Left renal pelvis (tissue), 4 donors: ENCODE data around the gene SRSF5. TPM values are rescaled to one million over a fixed set of nuclear protein-coding genes. Genes with fewer than 3 reads are reported as not detected.
"Not testable (repeated sequence)": the region's sequence is repeated elsewhere in the genome, so short reads cannot be mapped to it uniquely, and the experiment has no call there.

Experiments used
- DNase-seq, 4 donors: peaks; one replicate each; pipeline ENCODE4 v3.0.0-alpha.2; 2013; ENCODE audit warnings: low read depth in 4 of 4, low spot score in 3 of 4
- polyA plus RNA-seq, 4 donors: library from polyadenylated mRNA; unstranded; fragments of 120-200 nt; gene quantifications; one replicate each; pipeline ENCODE4 v1.2.1, GENCODE V29; 2013; ENCODE audit not compliant: insufficient read length in 4 of 4

The SRSF5 gene
- polyA plus RNA-seq = 100 to 1,000 TPM; 490 to 755 (median 616) TPM

GRCh38 chr14:69766984-69767368, at the start of gene SRSF5:
Gene SRSF5, plus strand, starts transcription at chr14:69767142. Its CDS starts 1,015 bp downstream, at chr14:69768157.
- DNase-seq = peak; percentile 92 to 94 (median 94)

GRCh38 chr14:69718614-69719013, 48.3 kb upstream of the SRSF5 start:
- not testable (repeated sequence) for DNase-seq

GRCh38 chr14:69719501-69719951, 47.4 kb upstream of the SRSF5 start:
- no peak for DNase-seq

GRCh38 chr14:69720912-69721311, 46.0 kb upstream of the SRSF5 start:
- no peak for DNase-seq

GRCh38 chr14:69726761-69727511, 40.0 kb upstream of the SRSF5 start:
- no peak for DNase-seq

- no peak for DNase-seq
These were observed 39.1 kb upstream of the SRSF5 start for GRCh38 chr14:69727860-69728259.

GRCh38 chr14:69731919-69732598, 34.9 kb upstream of the SRSF5 start:
- not testable (repeated sequence) for DNase-seq

- not testable (repeated sequence) for DNase-seq
These were observed 30.5 kb upstream of the SRSF5 start for GRCh38 chr14:69736405-69736804.

GRCh38 chr14:69741055-69741454, 25.9 kb upstream of the SRSF5 start:
- no peak for DNase-seq

- peak in 2 of 4 donors; percentile 14 to 45 for DNase-seq
These were observed 17.0 kb upstream of the SRSF5 start for GRCh38 chr14:69749956-69750355.

- no peak for DNase-seq
These were observed 16.4 kb upstream of the SRSF5 start for GRCh38 chr14:69750495-69750894.

- no peak for DNase-seq
These were observed 14.2 kb upstream of the SRSF5 start for GRCh38 chr14:69752773-69753172.

- no peak for DNase-seq
These were observed 13.1 kb upstream of the SRSF5 start for GRCh38 chr14:69753860-69754259.

GRCh38 chr14:69754487-69754886, 12.5 kb upstream of the SRSF5 start:
- no peak for DNase-seq

- no peak for DNase-seq
These were observed 11.6 kb upstream of the SRSF5 start for GRCh38 chr14:69755296-69755695.

- DNase-seq = no peak
These were observed 11.2 kb upstream of the SRSF5 start for GRCh38 chr14:69755784-69756183.

GRCh38 chr14:69756298-69756697, 10.6 kb upstream of the SRSF5 start:
- DNase-seq = no peak

GRCh38 chr14:69760810-69761209, 6.1 kb upstream of the SRSF5 start:
- DNase-seq = no peak

GRCh38 chr14:69763761-69764510, 3.0 kb upstream of the SRSF5 start:
- no peak for DNase-seq

- peak; percentile 82 to 87 (median 86) for DNase-seq
These were observed 542 bp downstream of the SRSF5 start for GRCh38 chr14:69767369-69767999.

- no peak for DNase-seq
These were observed 1.9 kb downstream of the SRSF5 start for GRCh38 chr14:69768873-69769272.
